ENCODE results near the gene GALNT16.

DNA sequence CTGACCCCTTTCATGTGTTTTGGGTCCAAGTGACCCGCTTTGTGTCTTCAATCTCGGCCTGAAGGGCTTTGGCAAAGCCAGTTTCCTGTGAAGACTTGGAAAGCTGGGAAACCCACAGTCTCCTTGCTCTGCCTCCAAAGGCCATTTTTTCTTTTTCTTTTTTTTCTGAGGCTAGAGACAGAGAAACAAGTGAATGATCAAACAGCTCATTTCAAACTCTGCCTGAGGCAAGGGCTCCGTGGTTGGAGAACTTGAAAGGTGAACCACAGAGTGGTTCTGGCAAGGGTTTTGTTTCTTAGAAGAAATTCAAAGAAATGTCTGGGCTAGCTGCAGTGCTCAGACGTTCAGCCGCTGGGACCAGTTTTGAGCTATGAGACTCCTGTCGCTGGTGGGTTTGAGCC is 75.4 kb downstream of the GALNT16 start:
- TF ChIP-seq POLR2A (IDR thresholded peaks at IDR 0.05) (no peak), CTCF (IDR thresholded peaks at IDR 0.05) (no peak)

All from suprapubic skin (tissue), 3 donors.